ENCODE measurements around the gene EEF2K. TPM values are rescaled to one million over a fixed set of nuclear protein-coding genes. Genes with fewer than 3 reads are reported as not detected.

EEF2K gene
- total RNA-seq, 4 donors from 2014 or later = 15.6 to 21.3 (median 19.9) TPM

- TF ChIP-seq CTCF (IDR thresholded peaks at IDR 0.05) (no peak), POLR2A (IDR thresholded peaks at IDR 0.05) (no peak)
- Histone ChIP-seq H3K4me1 (no peaks in the 10 kb centered on the region), H3K4me3 (replicated peaks in 1 of 3) (no peak overlapping the region), H3K36me3 (peaks cover 65 to 68% of the 10 kb centered on the region in 2 donors), H3K27ac (no peak overlapping the region), H3K27me3 (no peaks in the 10 kb centered on the region), H3K9me3 (no peaks in the 10 kb centered on the region)
- intact Hi-C loops (cut with DNase I) = no loop called here
- WGBS, 2 donors = 88 to 94% methylated on average over 9 of the region's 9 CpGs
- DNase-seq = no peak
Measured at GRCh38 chr16:22316411-22316811, 110.3 kb downstream of the EEF2K start.

- no peaks in the 10 kb centered on the region for H3K4me1 ChIP-seq
- intact Hi-C loops (cut with DNase I) = no loop called here
- 91 to 95% methylated on average over 17 of the region's 17 CpGs for WGBS, 2 donors
- H3K4me3 ChIP-seq (replicated peaks in 1 of 3) = no peak overlapping the region
- no peak for TF ChIP-seq POLR2A (IDR thresholded peaks at IDR 0.05)
- TF ChIP-seq CTCF (IDR thresholded peaks at IDR 0.05) = no peak
- no peaks in the 10 kb centered on the region for H3K9me3 ChIP-seq
- no peak for DNase-seq
- H3K36me3 ChIP-seq = peaks cover 62 to 65% of the 10 kb centered on the region in 2 donors
- no peak overlapping the region for H3K27ac ChIP-seq
- no peaks in the 10 kb centered on the region for H3K27me3 ChIP-seq
Measured at GRCh38 chr16:22317001-22317530, 111.0 kb downstream of the EEF2K start.

GRCh38 chr16:22317625-22318024 lies 111.5 kb downstream of the EEF2K start:
- Histone ChIP-seq H3K4me1 (no peaks in the 10 kb centered on the region), H3K27me3 (no peaks in the 10 kb centered on the region), H3K4me3 (replicated peaks in 1 of 3) (no peak overlapping the region), H3K36me3 (peaks cover 59 to 62% of the 10 kb centered on the region in 2 donors), H3K9me3 (no peaks in the 10 kb centered on the region), H3K27ac (no peak overlapping the region)
- TF ChIP-seq CTCF (IDR thresholded peaks at IDR 0.05) (no peak), POLR2A (IDR thresholded peaks at IDR 0.05) (no peak)
- WGBS, 2 donors = 93 to 94% methylated on average over 6 of the region's 6 CpGs
- no peak for DNase-seq
- intact Hi-C loops (cut with DNase I) = no loop called here

GRCh38 chr16:22318690-22319358 lies 112.7 kb downstream of the EEF2K start:
- intact Hi-C loops (cut with DNase I) = no loop called here
- Histone ChIP-seq H3K36me3 (peaks cover 52 to 63% of the 10 kb centered on the region in 2 donors), H3K27ac (no peak overlapping the region), H3K9me3 (no peaks in the 10 kb centered on the region), H3K4me3 (replicated peaks in 1 of 3) (no peak overlapping the region), H3K4me1 (no peaks in the 10 kb centered on the region), H3K27me3 (no peaks in the 10 kb centered on the region)
- TF ChIP-seq POLR2A (IDR thresholded peaks at IDR 0.05) (no peak), CTCF (IDR thresholded peaks at IDR 0.05) (peak in 4 of 6 experiments; percentile 30 to 50 (median 38))
- no peak for DNase-seq
- WGBS, 2 donors = 86 to 89% methylated on average over 18 of the region's 18 CpGs

- H3K27me3 ChIP-seq = no peaks in the 10 kb centered on the region
- no peak overlapping the region for H3K27ac ChIP-seq
- H3K4me1 ChIP-seq = no peaks in the 10 kb centered on the region
- H3K36me3 ChIP-seq = peaks cover 54 to 60% of the 10 kb centered on the region in 2 donors
- intact Hi-C loops (cut with DNase I) = no loop called here
- no peaks in the 10 kb centered on the region for H3K9me3 ChIP-seq
- TF ChIP-seq CTCF (IDR thresholded peaks at IDR 0.05) (no peak), POLR2A (IDR thresholded peaks at IDR 0.05) (no peak)
- H3K4me3 ChIP-seq (replicated peaks in 1 of 3) = no peak overlapping the region
- no peak for DNase-seq
- WGBS, 2 donors = 77 to 80% methylated on average over 13 of the region's 13 CpGs
Measured at GRCh38 chr16:22320572-22321339, 114.7 kb downstream of the EEF2K start.

Data from thyroid gland (tissue), 4 donors.